Measurements from ENCODE around the gene PDE3B.

DNA sequence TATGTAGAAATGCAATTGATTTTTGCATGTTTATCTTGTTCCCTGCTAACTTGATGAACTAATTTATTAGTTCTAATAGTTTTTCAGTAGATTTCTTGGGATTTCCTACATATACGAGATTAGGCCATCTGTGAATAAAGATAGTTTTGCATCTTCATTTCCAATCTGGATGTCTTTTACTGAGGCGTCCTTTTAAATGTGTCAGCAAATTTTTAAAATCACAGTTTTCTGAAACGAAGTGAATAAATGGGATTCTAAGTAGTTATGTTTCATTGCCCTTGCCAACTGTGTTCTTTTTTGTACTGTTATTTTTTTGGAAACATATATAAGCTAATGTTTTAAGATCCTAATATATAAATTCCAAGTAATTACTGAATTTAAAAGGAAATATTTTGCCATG is 198.4 kb downstream of the PDE3B start:
- TF ChIP-seq POLR2A (IDR thresholded peaks at IDR 0.05; ENCODE audit: low read length) (no peak), GATA1 (IDR thresholded peaks at IDR 0.05; ENCODE audit: low read depth, low read length) (no peak)
